ENCODE measurements around the gene CAMTA1. TPM values are rescaled to one million over a fixed set of nuclear protein-coding genes. Genes with fewer than 3 reads are reported as not detected.

The CAMTA1 gene
- polyA plus RNA-seq, 1 of the 3 experiments (the other 2 are of a cell fraction), result 63.1 TPM

- Histone ChIP-seq H3K36me3 (replicated peaks in 1 of 2; ENCODE audit: control insufficient read depth in 1 of 2, insufficient read depth in 2 of 2, low read length in 1 of 2) (no peaks in the 10 kb centered on the region), H3K79me2 (ENCODE audit: insufficient read depth) (no peaks in the 10 kb centered on the region), H3K9ac (no peak overlapping the region), H4K20me1 (ENCODE audit: insufficient read depth) (no peaks in the 10 kb centered on the region), H2AFZ (ENCODE audit: low read depth) (no peak overlapping the region), H3K27ac (ENCODE audit: low read depth in 2 of 2, low read length in 1 of 2) (no peak overlapping the region), H3K4me2 (no peak overlapping the region), H3K9me3 (no peaks in the 10 kb centered on the region), H3K27me3 (ENCODE audit: insufficient read depth) (no peaks in the 10 kb centered on the region), H3K4me1 (ENCODE audit: control insufficient read depth in 1 of 2, insufficient read depth in 2 of 2, low read depth in 1 of 2, low read length in 1 of 2) (peaks cover 0 to 15% of the 10 kb centered on the region in 2 experiments; a peak in 1 of 4 replicates), H3K9me2 (no peaks in the 10 kb centered on the region), H3F3A (replicated peaks; ENCODE audit: insufficient read depth) (no peaks in the 10 kb centered on the region), H3K4me3 (ENCODE audit: low read depth in 2 of 2, low read length in 1 of 2) (no peak overlapping the region)
- no peak for TF ChIP-seq EP300 (IDR thresholded peaks at IDR 0.05; ENCODE audit: borderline replicate concordance in 1 of 2, low read depth in 1 of 2, low read length in 1 of 2)
- no peak for TF ChIP-seq EZH2phosphoT487 (IDR thresholded peaks at IDR 0.05; ENCODE audit: borderline replicate concordance, low read depth)
- TF ChIP-seq TAF1 (IDR thresholded peaks at IDR 0.05; ENCODE audit: borderline replicate concordance, low read depth, low read length), result no peak
- TF ChIP-seq, protein P1, sequence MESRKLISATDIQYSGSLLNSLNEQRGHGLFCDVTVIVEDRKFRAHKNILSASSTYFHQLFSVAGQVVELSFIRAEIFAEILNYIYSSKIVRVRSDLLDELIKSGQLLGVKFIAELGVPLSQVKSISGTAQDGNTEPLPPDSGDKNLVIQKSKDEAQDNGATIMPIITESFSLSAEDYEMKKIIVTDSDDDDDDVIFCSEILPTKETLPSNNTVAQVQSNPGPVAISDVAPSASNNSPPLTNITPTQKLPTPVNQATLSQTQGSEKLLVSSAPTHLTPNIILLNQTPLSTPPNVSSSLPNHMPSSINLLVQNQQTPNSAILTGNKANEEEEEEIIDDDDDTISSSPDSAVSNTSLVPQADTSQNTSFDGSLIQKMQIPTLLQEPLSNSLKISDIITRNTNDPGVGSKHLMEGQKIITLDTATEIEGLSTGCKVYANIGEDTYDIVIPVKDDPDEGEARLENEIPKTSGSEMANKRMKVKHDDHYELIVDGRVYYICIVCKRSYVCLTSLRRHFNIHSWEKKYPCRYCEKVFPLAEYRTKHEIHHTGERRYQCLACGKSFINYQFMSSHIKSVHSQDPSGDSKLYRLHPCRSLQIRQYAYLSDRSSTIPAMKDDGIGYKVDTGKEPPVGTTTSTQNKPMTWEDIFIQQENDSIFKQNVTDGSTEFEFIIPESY (IDR thresholded peaks at IDR 0.05; ENCODE audit: borderline replicate concordance, low read depth), result no peak
- no peak for TF ChIP-seq ELF1 (IDR thresholded peaks at IDR 0.05)
- POLR2A ChIA-PET, result no interaction called here
- WGBS (ENCODE audit: low lambda C conversion rate), result 66% methylated on average over 6 of the region's 12 CpGs
- CTCF ChIA-PET, result interaction anchor here (0.6 kb wide), 2 partner anchors 460 to 1790 kb away, joined by 3 read pairs; no protein-coding TSS in a partner anchor
- peak; percentile 4 for DNase-seq
Observed at GRCh38 chr1:7421471-7422075, 636.3 kb downstream of the CAMTA1 start.

- Histone ChIP-seq H3K27ac (ENCODE audit: low read depth in 2 of 2, low read length in 1 of 2) (no peak overlapping the region), H2AFZ (ENCODE audit: low read depth) (no peak overlapping the region), H3K9me3 (no peaks in the 10 kb centered on the region), H3K4me2 (no peak overlapping the region), H3F3A (replicated peaks; ENCODE audit: insufficient read depth) (no peaks in the 10 kb centered on the region), H4K20me1 (ENCODE audit: insufficient read depth) (no peaks in the 10 kb centered on the region), H3K9me2 (no peaks in the 10 kb centered on the region), H3K79me2 (ENCODE audit: insufficient read depth) (no peaks in the 10 kb centered on the region), H3K27me3 (ENCODE audit: insufficient read depth) (no peaks in the 10 kb centered on the region), H3K9ac (no peak overlapping the region), H3K4me1 (ENCODE audit: control insufficient read depth in 1 of 2, insufficient read depth in 2 of 2, low read depth in 1 of 2, low read length in 1 of 2) (peaks cover 0 to 15% of the 10 kb centered on the region in 2 experiments; a peak in 1 of 4 replicates), H3K36me3 (replicated peaks in 1 of 2; ENCODE audit: control insufficient read depth in 1 of 2, insufficient read depth in 2 of 2, low read length in 1 of 2) (no peaks in the 10 kb centered on the region), H3K4me3 (ENCODE audit: low read depth in 2 of 2, low read length in 1 of 2) (no peak overlapping the region)
- TF ChIP-seq, protein P2, sequence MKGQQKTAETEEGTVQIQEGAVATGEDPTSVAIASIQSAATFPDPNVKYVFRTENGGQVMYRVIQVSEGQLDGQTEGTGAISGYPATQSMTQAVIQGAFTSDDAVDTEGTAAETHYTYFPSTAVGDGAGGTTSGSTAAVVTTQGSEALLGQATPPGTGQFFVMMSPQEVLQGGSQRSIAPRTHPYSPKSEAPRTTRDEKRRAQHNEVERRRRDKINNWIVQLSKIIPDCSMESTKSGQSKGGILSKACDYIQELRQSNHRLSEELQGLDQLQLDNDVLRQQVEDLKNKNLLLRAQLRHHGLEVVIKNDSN (IDR thresholded peaks at IDR 0.05; ENCODE audit: borderline replicate concordance, low read depth), result no peak
- TF ChIP-seq TEAD4 (IDR thresholded peaks at IDR 0.05; ENCODE audit: borderline replicate concordance, insufficient read depth) (no peak), NFIC (IDR thresholded peaks at IDR 0.05; ENCODE audit: borderline replicate concordance) (no peak), FOSL2 (IDR thresholded peaks at IDR 0.05; ENCODE audit: borderline replicate concordance, low read depth) (no peak), SIN3A (IDR thresholded peaks at IDR 0.05; ENCODE audit: borderline replicate concordance, low read depth, low read length) (no peak)
- TF ChIP-seq, protein P1 (IDR thresholded peaks at IDR 0.05; ENCODE audit: borderline replicate concordance, low read depth), result no peak
- DNase-seq, result no peak
- CTCF ChIA-PET, result interaction anchor here (0.6 kb wide), 2 partner anchors 461 to 1791 kb away, joined by 3 read pairs; no protein-coding TSS in a partner anchor
- 79% methylated on average over 6 of the region's 6 CpGs for WGBS (ENCODE audit: low lambda C conversion rate)
- POLR2A ChIA-PET, result no interaction called here
Observed at GRCh38 chr1:7422081-7422480, 636.8 kb downstream of the CAMTA1 start.
